SH-SY5Y (cell line): Measurements from ENCODE around the gene DNM3.

Experiments used
- GATA2 ChIP-seq: IDR thresholded peaks from 2 replicates; pipeline ENCODE4 v1.6.1; 2011; ENCODE audit warnings: mild to moderate bottlenecking, low read depth, low read length
- GATA3 ChIP-seq: IDR thresholded peaks from 2 replicates; pipeline ENCODE4 v1.6.1; 2011; ENCODE audit warnings: low read depth, mild to moderate bottlenecking, low read length, moderate library complexity

DNA sequence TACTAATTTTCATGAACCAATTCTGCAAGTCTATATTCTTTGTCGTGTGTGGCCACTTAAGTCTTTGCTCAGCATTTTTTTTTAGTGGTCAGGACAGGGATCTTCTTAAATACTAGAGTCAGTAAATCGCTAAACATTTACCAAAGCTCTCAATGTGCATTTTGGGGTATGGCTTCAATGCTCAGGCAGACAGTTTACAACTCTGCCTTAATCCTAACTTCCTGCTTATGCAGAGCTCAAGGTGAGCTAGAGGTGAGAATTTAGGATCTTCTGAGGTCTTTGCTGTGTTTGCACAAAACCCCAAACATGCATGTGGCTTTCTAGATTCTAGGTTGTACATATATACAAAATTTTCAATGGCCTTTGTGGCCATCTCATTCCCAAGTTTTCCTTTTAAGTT is 153.0 kb downstream of the DNM3 start:
- TF ChIP-seq GATA2 (no peak), GATA3 (no peak)
